HG02885 (cell line): ENCODE measurements around the gene KRTCAP2.
"Not testable (repeated sequence)": the region's sequence is repeated elsewhere in the genome, so short reads cannot be mapped to it uniquely, and the experiment has no call there.

Experiments
- ATAC-seq: cut with Tn5 transposase; IDR thresholded peaks from one replicate; pipeline ENCODE4 v1.9.1; 2021; ENCODE audit warnings: mild to moderate bottlenecking; ENCODE audit not compliant: unreplicated experiment, poor library complexity

The KRTCAP2 gene

GRCh38 chr1:155172732-155173477, at the start of gene KRTCAP2:
Gene KRTCAP2, minus strand, starts transcription at chr1:155173304. Its CDS starts 80 bp downstream, at chr1:155173224.
- peak; percentile 84 for ATAC-seq

- ATAC-seq = not testable (repeated sequence)
Observed at GRCh38 chr1:155220211-155220965, 47.3 kb upstream of the KRTCAP2 start.

- no peak for ATAC-seq
Observed at GRCh38 chr1:155219592-155220031, 46.5 kb upstream of the KRTCAP2 start.

- no peak for ATAC-seq
Observed at GRCh38 chr1:155218854-155219591, 45.9 kb upstream of the KRTCAP2 start.

GRCh38 chr1:155214702-155215101, 41.6 kb upstream of the KRTCAP2 start:
- ATAC-seq = not testable (repeated sequence)

GRCh38 chr1:155212051-155212440, 38.9 kb upstream of the KRTCAP2 start:
- not testable (repeated sequence) for ATAC-seq

- not testable (repeated sequence) for ATAC-seq
Observed at GRCh38 chr1:155211381-155212050, 38.4 kb upstream of the KRTCAP2 start.

GRCh38 chr1:155210314-155211104, 37.4 kb upstream of the KRTCAP2 start:
- no peak for ATAC-seq

GRCh38 chr1:155209312-155209721, 36.2 kb upstream of the KRTCAP2 start:
- no peak for ATAC-seq

GRCh38 chr1:155208541-155209311, 35.6 kb upstream of the KRTCAP2 start, which contains the start of gene MTX1:
Gene MTX1, plus strand, starts transcription at chr1:155208695. Its CDS starts 110 bp downstream, at chr1:155208805.
- ATAC-seq = peak; percentile 85

GRCh38 chr1:155207806-155208540, 34.9 kb upstream of the KRTCAP2 start, which contains the start of gene THBS3:
Gene THBS3, minus strand, starts transcription at chr1:155207897. Its CDS starts 21 bp downstream, at chr1:155207876.
- ATAC-seq = no peak

- ATAC-seq = no peak
Observed at GRCh38 chr1:155206891-155207805, 34.0 kb upstream of the KRTCAP2 start.

GRCh38 chr1:155205969-155206593, 33.0 kb upstream of the KRTCAP2 start:
- ATAC-seq = no peak

- ATAC-seq = no peak
Observed at GRCh38 chr1:155205035-155205434, 31.9 kb upstream of the KRTCAP2 start.

GRCh38 chr1:155202731-155203515, 29.8 kb upstream of the KRTCAP2 start:
- no peak for ATAC-seq

GRCh38 chr1:155202198-155202597, 29.1 kb upstream of the KRTCAP2 start:
- no peak for ATAC-seq
